WTC11 (cell line): Measurements from ENCODE around the gene ACOX3. TPM values are rescaled to one million over a fixed set of nuclear protein-coding genes. Genes with fewer than 3 reads are reported as not detected.

Experiments used
- ATAC-seq: fragments of 200-7000 bp; cut with Tn5 transposase; 2 replicates; pipeline ENCODE4 v1.10.0; 2021; ENCODE audit warnings: mild to moderate bottlenecking, moderate library complexity
- CTCF ChIA-PET: fragments of 300-600 bp; sonication (Branson Sonifier 250); formaldehyde crosslinking; loops from one replicate; lab custom pipeline; 2021; ENCODE audit warnings: antibody characterized with exemption; lab: Charles Lee
- POLR2A ChIA-PET: fragments of 350-600 bp; sonication (Branson Sonifier 250); formaldehyde crosslinking; loops from one replicate; lab custom pipeline; 2021; ENCODE audit warnings: antibody characterized with exemption; lab: Charles Lee
- DNase-seq: peaks from one replicate; pipeline ENCODE4 v3.0.0; 2021; ENCODE audit warnings: low spot score
- H3K27ac Mint-ChIP-seq: 2 replicates; pipeline ENCODE4 v1.8.0; 2021; ENCODE audit warnings: mixed read lengths
- H3K27me3 Mint-ChIP-seq: 2 replicates; pipeline ENCODE4 v1.8.0; 2021; ENCODE audit warnings: low read depth, mild to moderate bottlenecking, moderate library complexity, mixed read lengths
- H3K36me3 Mint-ChIP-seq: 2 replicates; pipeline ENCODE4 v1.8.0; 2021; ENCODE audit warnings: mixed read lengths
- H3K4me1 Mint-ChIP-seq: 2 replicates; pipeline ENCODE4 v1.8.0; 2022; ENCODE audit warnings: mixed read lengths
- H3K4me3 Mint-ChIP-seq: 2 replicates; pipeline ENCODE4 v1.8.0; 2021; ENCODE audit warnings: mild to moderate bottlenecking, moderate library complexity, mixed read lengths
- H3K9me3 Mint-ChIP-seq: 2 replicates; pipeline ENCODE4 v1.8.0; 2021; ENCODE audit warnings: mixed read lengths
- ATF1 ChIP-seq: sonication (generic); formaldehyde crosslinking; IDR thresholded peaks from 2 replicates; pipeline ENCODE4 v1.8.1; 2023; ENCODE audit warnings: mild to moderate bottlenecking, moderate library complexity, missing genetic modification reagents
- CDX4 ChIP-seq: fragments of 250-450 bp; sonication (Bioruptor Pico); IDR thresholded peaks from 2 replicates; pipeline ENCODE4 v1.9.0; 2021; ENCODE audit warnings: moderate library complexity, mild to moderate bottlenecking, inconsistent platforms, borderline replicate concordance
- CREB1 ChIP-seq: sonication (generic); formaldehyde crosslinking; IDR thresholded peaks from 2 replicates; pipeline ENCODE4 v1.8.0; 2023; ENCODE audit warnings: mild to moderate bottlenecking, missing genetic modification reagents
- ELF4 ChIP-seq: sonication (generic); formaldehyde crosslinking; IDR thresholded peaks from 2 replicates; pipeline ENCODE4 v1.8.1; 2022; ENCODE audit warnings: low read depth, mild to moderate bottlenecking, moderate library complexity, missing genetic modification reagents
- FOXK1 ChIP-seq: sonication (generic); formaldehyde crosslinking; IDR thresholded peaks from 2 replicates; pipeline ENCODE4 v1.8.0; 2022; ENCODE audit warnings: mild to moderate bottlenecking, moderate library complexity, missing genetic modification reagents
- FOXP1 ChIP-seq: sonication (generic); formaldehyde crosslinking; IDR thresholded peaks from 2 replicates; pipeline ENCODE4 v1.8.0; 2022; ENCODE audit warnings: missing genetic modification reagents, mild to moderate bottlenecking, moderate library complexity, borderline replicate concordance
- FOXP4 ChIP-seq: sonication (generic); formaldehyde crosslinking; IDR thresholded peaks from 2 replicates; pipeline ENCODE4 v1.8.0; 2022; ENCODE audit warnings: mild to moderate bottlenecking, missing genetic modification reagents
- GRHL2 ChIP-seq: fragments of 250-450 bp; sonication (Bioruptor Pico); IDR thresholded peaks from 2 replicates; pipeline ENCODE4 v1.8.0; 2022; ENCODE audit warnings: mild to moderate bottlenecking, moderate library complexity; ENCODE audit not compliant: insufficient replicate concordance, severe bottlenecking
- NFE2L1 ChIP-seq: sonication (generic); formaldehyde crosslinking; IDR thresholded peaks from 2 replicates; pipeline ENCODE4 v1.8.1; 2023; ENCODE audit warnings: missing genetic modification reagents
- SMAD3 ChIP-seq: sonication (generic); formaldehyde crosslinking; IDR thresholded peaks from 2 replicates; pipeline ENCODE4 v1.8.0; 2022; ENCODE audit warnings: missing genetic modification reagents, mild to moderate bottlenecking, borderline replicate concordance
- SMAD4 ChIP-seq: sonication (generic); formaldehyde crosslinking; IDR thresholded peaks from 2 replicates; pipeline ENCODE4 v1.8.0; 2022; ENCODE audit warnings: mild to moderate bottlenecking, missing genetic modification reagents
- TCF7 ChIP-seq: sonication (generic); formaldehyde crosslinking; IDR thresholded peaks from 2 replicates; pipeline ENCODE4 v1.8.0; 2022; ENCODE audit warnings: mild to moderate bottlenecking, low read depth, missing genetic modification reagents, moderate library complexity
- USF1 ChIP-seq: sonication (generic); formaldehyde crosslinking; IDR thresholded peaks from 2 replicates; pipeline ENCODE4 v1.8.0; 2022; ENCODE audit warnings: mild to moderate bottlenecking, missing genetic modification reagents
- ZBTB43 ChIP-seq: sonication (generic); formaldehyde crosslinking; IDR thresholded peaks from 2 replicates; pipeline ENCODE4 v1.8.1; 2023; ENCODE audit warnings: mild to moderate bottlenecking, missing genetic modification reagents
- ZNF232 ChIP-seq: sonication (generic); formaldehyde crosslinking; IDR thresholded peaks from 2 replicates; pipeline ENCODE4 v1.8.0; 2022; ENCODE audit warnings: mild to moderate bottlenecking, missing genetic modification reagents
- ZNF281 ChIP-seq: sonication (generic); formaldehyde crosslinking; IDR thresholded peaks from 2 replicates; pipeline ENCODE4 v1.8.0; 2023; ENCODE audit warnings: mild to moderate bottlenecking, missing genetic modification reagents
- ZNF416 ChIP-seq: fragments of 250-450 bp; sonication (Bioruptor Pico); IDR thresholded peaks from 2 replicates; pipeline ENCODE4 v1.9.0; 2021; ENCODE audit warnings: mild to moderate bottlenecking, inconsistent platforms
- total RNA-seq: library from RNA; stranded (reverse); gene quantifications from 3 replicates; pipeline ENCODE4 v1.2.3, GENCODE V29; 2021
- TF ChIP-seq, protein P1 (sequence below): fragments of 250-450 bp; sonication (Bioruptor Pico); IDR thresholded peaks from 2 replicates; pipeline ENCODE4 v1.9.0; 2021; ENCODE audit warnings: mild to moderate bottlenecking
- TF ChIP-seq, protein P2 (sequence below): fragments of 250-450 bp; sonication (Bioruptor Pico); conservative IDR thresholded peaks from 2 replicates; pipeline ENCODE4 v1.9.0; 2021; ENCODE audit warnings: mild to moderate bottlenecking

ACOX3 gene
- total RNA-seq, 1 experiment from 2014 or later, result 10.7 TPM

- Mint-ChIP-seq H3K27ac (no peak overlapping the region; the same call in 1 of the 2 replicates), H3K9me3 (no peaks in the 10 kb centered on the region), H3K4me3 (no peak overlapping the region), H3K4me1 (peaks cover 8% of the 10 kb centered on the region; the same call in 1 of the 2 replicates), H3K27me3 (no peaks in the 10 kb centered on the region), H3K36me3 (peaks cover 31% of the 10 kb centered on the region)
- ChIA-PET CTCF (interaction anchor here (0.7 kb wide), 1 partner anchor 76 kb away, joined by 3 read pairs; no protein-coding TSS in a partner anchor), POLR2A (no interaction called here)
- ATAC-seq, result no peak
- TF ChIP-seq, protein P1, sequence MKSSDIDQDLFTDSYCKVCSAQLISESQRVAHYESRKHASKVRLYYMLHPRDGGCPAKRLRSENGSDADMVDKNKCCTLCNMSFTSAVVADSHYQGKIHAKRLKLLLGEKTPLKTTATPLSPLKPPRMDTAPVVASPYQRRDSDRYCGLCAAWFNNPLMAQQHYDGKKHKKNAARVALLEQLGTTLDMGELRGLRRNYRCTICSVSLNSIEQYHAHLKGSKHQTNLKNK (CRISPR knock-in tag), result no peak
- TF ChIP-seq FOXP1 (no peak), SMAD3 (CRISPR knock-in tag) (no peak)
- TF ChIP-seq, protein P2, sequence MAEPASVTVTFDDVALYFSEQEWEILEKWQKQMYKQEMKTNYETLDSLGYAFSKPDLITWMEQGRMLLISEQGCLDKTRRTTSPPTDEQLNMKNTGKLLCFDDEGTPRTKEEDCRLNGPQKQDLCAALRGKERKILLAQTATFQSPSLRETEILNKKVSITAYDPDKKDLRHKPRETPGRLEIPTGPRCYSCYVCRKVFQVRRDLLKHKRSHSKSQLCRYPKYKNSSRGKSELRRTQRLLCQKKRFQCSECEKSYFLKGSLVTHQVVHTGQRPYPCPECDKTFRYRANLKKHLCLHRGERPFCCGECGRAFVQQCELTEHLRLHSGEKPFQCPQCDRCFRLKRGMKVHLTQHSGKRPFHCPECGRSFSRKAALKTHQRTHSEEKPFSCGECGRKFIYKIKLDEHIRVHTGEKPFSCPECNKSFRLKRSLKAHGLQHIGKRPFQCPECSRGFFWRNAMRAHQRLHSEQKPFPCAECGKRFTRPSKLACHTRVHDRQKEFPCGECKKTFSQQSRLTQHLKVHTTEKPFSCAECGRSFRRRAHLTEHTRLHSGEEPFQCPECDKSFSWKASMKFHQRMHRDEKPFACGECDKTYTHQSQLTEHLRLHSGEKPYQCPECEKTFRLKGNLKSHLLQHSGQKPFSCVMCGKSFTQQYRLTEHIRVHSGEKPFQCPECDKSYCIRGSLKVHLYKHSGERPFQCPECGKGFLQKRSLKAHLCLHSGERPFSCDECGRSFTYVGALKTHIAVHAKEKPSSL (CRISPR knock-in tag), result no peak
- DNase-seq, result no peak
These were observed 25.4 kb upstream of the ACOX3 start for GRCh38 chr4:8465615-8466611.

DNA sequence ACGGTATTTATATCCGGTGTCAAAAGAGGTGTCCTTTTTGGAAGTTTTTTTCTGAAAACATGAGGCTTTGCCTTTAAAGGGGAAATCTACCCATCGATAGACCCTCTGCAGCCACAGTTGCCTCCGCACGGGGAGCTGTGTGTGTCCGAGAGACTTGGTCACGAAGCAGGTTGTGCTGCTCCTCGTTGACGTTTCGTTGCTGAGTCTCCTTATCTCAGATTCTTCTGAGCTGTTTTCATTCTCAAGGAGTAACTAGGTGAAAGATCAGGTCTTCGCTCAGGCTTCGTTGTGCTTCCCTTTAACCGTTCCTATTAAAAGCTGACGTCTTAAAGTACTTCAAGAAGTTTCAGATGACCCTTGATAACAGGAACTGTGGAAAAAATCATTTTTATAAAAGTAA is 23.9 kb upstream of the ACOX3 start:
- no peaks in the 10 kb centered on the region for H3K27me3 Mint-ChIP-seq
- CTCF ChIA-PET, result interaction anchor here (1.4 to 1.9 kb wide), 2 partner anchors 83 to 143 kb away, joined by 4 to 5 read pairs; no protein-coding TSS in a partner anchor
- POLR2A ChIA-PET, result no interaction called here
- ATAC-seq, result no peak
- H3K4me1 Mint-ChIP-seq, result peaks cover 8% of the 10 kb centered on the region; the same call in 1 of the 2 replicates
- H3K9me3 Mint-ChIP-seq, result no peaks in the 10 kb centered on the region
- DNase-seq, result no peak
- peaks cover 33% of the 10 kb centered on the region for H3K36me3 Mint-ChIP-seq
- H3K4me3 Mint-ChIP-seq, result no peak overlapping the region
- no peak overlapping the region for H3K27ac Mint-ChIP-seq
- no peak for TF ChIP-seq ZNF416
- TF ChIP-seq, protein P1 (CRISPR knock-in tag), result no peak
- no peak for TF ChIP-seq NFE2L1 (CRISPR knock-in tag)
- TF ChIP-seq FOXK1 (CRISPR knock-in tag), result no peak
- no peak for TF ChIP-seq FOXP4 (CRISPR knock-in tag)
- no peak for TF ChIP-seq ZBTB43
- TF ChIP-seq ELF4 (CRISPR knock-in tag), result no peak
- TF ChIP-seq SMAD4 (CRISPR knock-in tag), result no peak
- TF ChIP-seq ZNF232 (CRISPR knock-in tag), result no peak
- TF ChIP-seq, protein P2 (CRISPR knock-in tag), result no peak
- no peak for TF ChIP-seq ZNF281 (CRISPR knock-in tag)
- no peak for TF ChIP-seq GRHL2 (CRISPR knock-in tag)
- no peak for TF ChIP-seq CDX4
- no peak for TF ChIP-seq ATF1
- TF ChIP-seq CREB1 (CRISPR knock-in tag), result no peak
- no peak for TF ChIP-seq TCF7
- no peak for TF ChIP-seq USF1 (CRISPR knock-in tag)
